K562 (cell line): Measurements from ENCODE around the gene NBEAL2. TPM values are rescaled to one million over a fixed set of nuclear protein-coding genes. Genes with fewer than 3 reads are reported as not detected.
A peak's percentile ranks its signal among the peaks of the same experiment; 100 is the strongest.

ENCODE experiments used
- AFF1 ChIP-seq, 2 experiments: fragments of 450-650 bp; IDR thresholded peaks; 2 replicates each; pipeline ENCODE4 v1.6.1; 2018; ENCODE audit warnings: mild to moderate bottlenecking in 2 of 2, low read depth in 1 of 2; ENCODE audit not compliant: partially characterized antibody in 2 of 2
- ARHGAP35 ChIP-seq: fragments of 450-650 bp; IDR thresholded peaks from 2 replicates; pipeline ENCODE4 v1.6.1; 2018; ENCODE audit not compliant: partially characterized antibody
- CBX2 ChIP-seq: fragments of 200-600 bp; sonication (generic); IDR thresholded peaks from one replicate; pipeline ENCODE4 v1.6.1; 2012; ENCODE audit warnings: mild to moderate bottlenecking, low read length, inconsistent platforms; ENCODE audit not compliant: insufficient read depth, poor library complexity, severe bottlenecking
- CXXC5 ChIP-seq: fragments of 250-450 bp; sonication (Bioruptor Pico); IDR thresholded peaks from 2 replicates; pipeline ENCODE4 v1.8.0; 2022; ENCODE audit warnings: inconsistent platforms, mild to moderate bottlenecking, moderate library complexity
- GATA2 ChIP-seq: sonication (generic); formaldehyde crosslinking; IDR thresholded peaks from 2 replicates; pipeline ENCODE4 v1.4.0; 2020; ENCODE audit warnings: mild to moderate bottlenecking, missing genetic modification reagents
- HDAC6 ChIP-seq: IDR thresholded peaks from 2 replicates; pipeline ENCODE4 v1.6.1; 2012; ENCODE audit warnings: low read depth, mild to moderate bottlenecking, control low read depth, inconsistent platforms, low read length, moderate library complexity
- HMBOX1 ChIP-seq: sonication (generic); IDR thresholded peaks from 2 replicates; pipeline ENCODE4 v1.6.1; 2016
- MAFG ChIP-seq: fragments of 450-650 bp; conservative IDR thresholded peaks from 2 replicates; pipeline ENCODE4 v1.6.1; 2016; ENCODE audit warnings: missing genetic modification characterization, missing compliant biosample characterization
- MYNN ChIP-seq, 2 experiments: sonication (generic); formaldehyde crosslinking in 1 of 2; IDR thresholded peaks; 2 replicates each; pipeline versions ENCODE4 v1.5.0 to v1.6.1; 2016 to 2020; ENCODE audit warnings: antibody characterized with exemption in 1 of 2, missing genetic modification reagents in 1 of 2
- OTX1 ChIP-seq: fragments of 450-650 bp; formaldehyde crosslinking; IDR thresholded peaks from 2 replicates; pipeline ENCODE4 v1.4.0; 2022; ENCODE audit warnings: mild to moderate bottlenecking
- TAL1 ChIP-seq: fragments of 450-650 bp; IDR thresholded peaks from 2 replicates; pipeline ENCODE4 v1.6.1; 2016; ENCODE audit warnings: mild to moderate bottlenecking
- TCFL5 ChIP-seq: fragments of 250-450 bp; sonication (Bioruptor Pico); conservative IDR thresholded peaks from 2 replicates; pipeline ENCODE4 v1.6.1; 2021; ENCODE audit warnings: mild to moderate bottlenecking, moderate library complexity, matching md5 sums
- ZNF584 ChIP-seq: fragments of 200-800 bp; sonication (Bioruptor generic); IDR thresholded peaks from 2 replicates; pipeline ENCODE4 v1.6.1; 2016; ENCODE audit warnings: low read depth, mild to moderate bottlenecking, missing genetic modification characterization, missing compliant biosample characterization
- ZNF592 ChIP-seq: fragments of 450-650 bp; IDR thresholded peaks from 2 replicates; pipeline ENCODE4 v1.6.1; 2017; ENCODE audit warnings: antibody characterized with exemption, mild to moderate bottlenecking
- polyA plus RNA-seq, 8 experiments: library from polyadenylated mRNA; depleted of rRNA in 4 of 8; stranded (reverse) in 5 of 8; unstranded in 3 of 8; fragments of >200 nt; fragmentation: Nextera tagmentation in 2 of 8; fragmentation: Illumina TruSeq in 1 of 8; extraction: Ambion mirVana in 2 of 8; extraction: Trizol in 1 of 8; gene quantifications; 2 replicates each; pipeline versions ENCODE4 v1.2.1 to v1.2.3, GENCODE V29; 2011 to 2014; ENCODE audit warnings: inconsistent platforms in 1 of 8, missing spikeins in 1 of 8
- total RNA-seq, 7 experiments: library from RNA; depleted of rRNA in 6 of 7; stranded (reverse); fragments of >200 nt in 6 of 7; fragmentation: Illumina TruSeq in 2 of 7; extraction: Trizol in 2 of 7; gene quantifications; 2 replicates each; pipeline versions ENCODE4 v1.2.1 to v1.2.3, GENCODE V29; 2011 to 2021; ENCODE audit warnings: low replicate concordance in 1 of 7

NBEAL2 gene
- total and polyA plus RNA-seq, 9 of the 15 experiments (the other 6 are each of a cell fraction or from before 2014, with no cell fraction given): 0.06 to 114 (median 29.6) TPM

- TF ChIP-seq MAFG (peak; percentile 53; the same call in 1 of the 2 replicates), HMBOX1 (peak; percentile 100), ZNF584 (0 out of 2 replicates have a peak, but pooled peaks have one; percentile 44), MYNN (IDR thresholded peaks at IDR 0.05) (peak; percentile 55), MYNN (CRISPR knock-in tag; IDR thresholded peaks at IDR 0.05) (no peak), GATA2 (CRISPR knock-in tag) (peak; percentile 97), ARHGAP35 (no peak), AFF1 (IDR thresholded peaks at IDR 0.05; ENCODE audit: low read depth in 1 of 2, partially characterized antibody in 2 of 2) (peak; percentile 77 to 81), TAL1 (0 out of 2 replicates have a peak, but pooled peaks have one; percentile 9), TCFL5 (no peak), OTX1 (CRISPR knock-in tag) (0 out of 2 replicates have a peak, but pooled peaks have one; percentile 68), HDAC6 (no peak), CXXC5 (CRISPR knock-in tag) (peak; percentile 78), CBX2 (no peak), ZNF592 (peak; percentile 73)
Measured at GRCh38 chr3:46947981-46948791, 31.3 kb upstream of the NBEAL2 start (continued).
